HG03108 (cell line): ENCODE results near the gene ARPIN.
"Not testable (repeated sequence)": the region's sequence is repeated elsewhere in the genome, so short reads cannot be mapped to it uniquely, and the experiment has no call there.

Experiments used
- ATAC-seq: cut with Tn5 transposase; IDR thresholded peaks from one replicate; pipeline ENCODE4 v1.9.1; 2021; ENCODE audit warnings: moderate library complexity; ENCODE audit not compliant: unreplicated experiment

The ARPIN gene

DNA sequence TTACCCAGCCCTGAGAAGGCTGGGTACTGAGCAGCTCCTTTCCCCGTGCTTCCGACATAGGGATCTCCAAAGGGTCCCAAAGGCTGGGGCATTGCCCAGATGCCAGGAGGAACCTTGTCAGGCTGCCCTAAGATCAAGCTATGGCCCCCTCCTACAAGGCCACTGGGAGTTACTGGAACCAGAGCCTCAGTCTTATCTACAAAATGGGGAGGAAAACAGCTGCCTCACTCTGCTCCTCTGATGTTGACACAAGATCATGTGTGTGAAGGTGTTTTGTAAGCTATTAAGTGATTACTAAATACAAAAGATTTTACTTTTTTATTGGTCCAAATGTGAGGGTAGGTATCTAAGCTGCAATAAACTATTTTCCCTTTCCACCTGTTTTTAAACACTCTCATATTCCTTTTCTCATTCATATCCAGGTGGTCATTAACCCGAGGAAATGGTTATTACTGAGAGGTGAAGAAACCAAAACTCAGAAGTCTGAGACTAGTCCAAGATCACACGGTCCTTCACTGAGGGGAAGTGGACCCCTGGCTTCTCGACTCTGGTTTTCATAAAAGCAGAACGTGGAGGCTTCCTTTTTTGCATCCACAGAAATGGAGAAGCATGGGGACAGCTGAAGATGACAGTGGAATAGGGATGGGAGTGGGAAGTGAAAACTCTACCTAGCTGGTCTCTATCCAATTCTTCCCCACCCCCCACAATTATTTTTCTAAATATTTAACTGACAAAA lies 1.7 kb downstream of the ARPIN start:
- no peak for ATAC-seq

DNA sequence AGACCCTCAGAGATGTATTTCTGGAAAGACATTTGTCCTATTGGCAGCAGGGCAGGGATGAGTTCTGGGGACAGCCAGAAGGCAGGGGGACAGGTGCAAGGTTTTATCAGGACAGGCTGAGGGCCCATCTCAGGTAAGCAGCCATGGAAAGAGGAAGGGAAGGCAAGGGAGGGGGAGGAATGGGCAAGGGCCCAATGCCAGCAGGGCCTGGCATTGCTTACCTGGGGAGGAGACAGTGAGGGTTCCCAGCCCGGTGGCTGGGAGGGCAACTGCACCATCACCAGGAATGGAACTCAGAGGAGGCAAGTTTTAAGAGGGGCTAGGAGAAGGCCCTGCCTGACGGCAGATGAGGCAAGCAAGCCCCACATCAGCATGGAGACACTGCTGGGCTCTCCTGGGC lies 3.1 kb downstream of the ARPIN start:
- ATAC-seq, result no peak

DNA sequence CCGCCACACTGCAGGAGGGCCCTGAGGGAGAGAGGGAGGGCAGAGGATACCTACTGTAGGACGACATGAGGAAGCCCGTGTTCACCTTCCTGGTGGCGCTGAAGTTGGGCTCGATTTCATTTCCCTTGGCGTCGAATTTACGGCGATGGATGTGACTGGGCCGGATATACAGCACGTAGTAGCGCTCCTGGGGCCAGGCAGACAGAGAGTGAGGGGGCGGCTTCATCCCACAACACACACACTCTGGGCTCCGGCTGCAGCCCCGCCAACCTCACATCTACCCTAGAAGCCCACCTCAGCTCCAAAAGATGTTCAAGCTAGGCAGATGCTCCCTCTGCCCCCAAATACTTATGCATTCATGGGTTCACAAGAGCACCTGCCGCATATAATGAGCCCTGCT lies 4.5 kb downstream of the ARPIN start:
- no peak for ATAC-seq

DNA sequence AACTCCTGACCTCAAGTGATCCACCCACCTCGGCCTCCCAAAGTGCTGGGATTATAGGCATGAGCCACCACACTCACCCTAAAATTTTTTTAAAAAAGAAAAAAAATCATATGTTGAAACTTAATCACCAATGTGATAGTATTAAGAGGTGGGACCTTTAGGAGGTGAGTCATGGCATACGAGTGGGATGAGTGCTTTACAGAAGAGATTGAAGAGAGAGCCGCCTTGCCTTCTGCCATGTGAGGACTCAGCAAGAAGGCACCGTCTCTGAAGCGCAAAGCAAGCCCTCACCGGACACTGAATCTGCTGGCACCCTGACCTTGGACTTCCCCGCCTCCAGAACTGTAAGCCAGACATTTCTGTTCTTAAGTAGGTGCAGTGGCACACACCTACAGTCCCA lies 5.5 kb downstream of the ARPIN start:
- no peak for ATAC-seq

DNA sequence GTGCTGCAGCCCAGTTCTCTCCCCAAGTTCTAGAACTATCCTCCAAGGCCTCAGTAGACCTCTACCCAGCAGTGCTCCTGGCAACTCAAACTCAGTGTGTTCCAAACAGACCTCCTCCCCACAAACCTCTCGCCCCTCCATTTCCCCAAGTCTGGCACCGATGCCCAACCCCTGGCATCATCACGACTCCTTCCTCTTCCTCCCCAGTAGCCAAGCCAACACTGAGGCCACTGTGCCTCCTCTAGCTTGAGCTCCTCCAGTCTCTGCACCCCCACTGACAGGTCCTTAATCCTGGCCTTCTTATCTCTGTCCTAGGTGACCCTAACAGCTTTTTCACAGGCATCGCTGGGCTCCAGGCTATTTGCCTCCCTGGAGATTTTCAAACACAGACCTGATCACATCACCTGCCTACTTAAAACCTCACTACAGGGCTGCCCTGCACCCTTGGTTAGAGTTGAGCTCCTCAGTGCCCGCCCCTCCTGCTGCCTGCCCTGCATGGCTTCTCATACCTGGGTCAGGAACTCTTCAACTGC lies 6.8 kb downstream of the ARPIN start:
- no peak for ATAC-seq

DNA sequence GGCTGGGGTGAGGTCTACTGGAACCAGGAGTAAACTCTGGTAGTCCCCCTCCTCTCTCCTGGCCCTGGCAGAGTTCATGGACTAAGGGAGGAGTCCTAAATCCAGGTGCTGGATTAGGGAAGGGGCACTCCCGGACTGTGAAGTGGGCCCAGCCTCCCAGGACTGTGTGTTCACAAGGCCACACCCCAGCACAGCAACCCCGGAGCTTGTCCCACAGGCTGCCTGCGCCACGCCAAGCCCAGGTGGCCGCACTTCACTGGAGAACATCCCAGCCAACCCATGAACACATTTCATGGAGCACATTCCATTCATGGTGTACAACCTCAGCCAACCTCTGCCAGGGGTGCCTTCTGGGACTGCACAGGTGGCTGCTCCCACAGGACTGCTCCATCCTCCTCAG lies 8.2 kb downstream of the ARPIN start:
- ATAC-seq, result no peak

DNA sequence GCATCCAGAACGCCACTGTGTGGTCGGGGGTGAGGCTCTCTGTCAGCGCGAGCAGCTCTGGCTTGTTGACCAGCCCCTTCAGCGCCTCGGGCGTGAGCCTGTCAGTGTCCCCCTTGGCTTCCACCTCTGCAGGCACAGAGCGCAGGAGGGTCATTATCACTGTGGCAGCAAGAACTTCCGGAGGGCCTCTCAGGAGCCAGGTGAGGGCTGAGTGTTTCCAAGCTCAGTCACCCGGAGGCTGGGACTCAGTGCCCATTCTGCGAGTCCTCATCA lies 9.0 kb downstream of the ARPIN start:
- no peak for ATAC-seq

DNA sequence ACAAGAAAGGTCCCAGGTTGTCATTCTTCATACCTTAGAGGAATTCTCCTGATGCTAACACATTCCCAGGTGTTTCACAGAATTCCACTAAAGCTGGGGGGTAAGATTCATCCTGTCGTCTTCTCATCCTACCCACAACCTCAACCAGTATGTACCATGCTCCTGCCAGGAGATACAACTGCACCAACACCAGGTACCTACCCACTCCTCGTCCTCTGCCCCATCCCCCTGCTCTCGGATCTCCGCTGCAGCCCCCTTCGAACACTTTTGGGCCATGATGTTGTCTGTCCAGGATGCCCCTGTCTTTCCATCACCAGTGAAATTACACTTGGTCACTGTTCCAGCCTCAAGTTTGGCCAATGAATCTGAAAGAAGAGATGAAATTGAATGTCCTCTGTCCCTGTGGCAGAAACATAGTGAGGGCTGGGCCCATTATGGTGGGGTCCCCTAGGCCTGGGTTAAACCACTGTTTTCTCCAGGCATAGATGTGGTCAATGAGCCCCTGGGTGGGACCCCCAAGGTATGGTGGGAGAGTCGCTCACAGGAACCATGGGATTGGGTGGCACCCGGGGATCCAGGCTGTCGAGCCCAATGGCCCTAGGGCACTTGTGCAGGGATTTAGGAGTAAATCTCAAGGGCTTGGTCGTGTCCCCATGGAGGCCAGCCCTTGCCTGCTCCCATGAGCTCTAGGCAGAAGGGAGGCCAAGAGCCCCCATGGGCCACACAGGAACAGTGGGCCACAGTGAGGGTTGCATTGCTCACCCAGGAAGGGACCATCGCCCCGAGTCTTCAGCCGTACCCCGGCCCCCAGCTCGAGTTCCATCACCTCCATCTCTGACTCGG lies 9.5 kb downstream of the ARPIN start:
- no peak for ATAC-seq

DNA sequence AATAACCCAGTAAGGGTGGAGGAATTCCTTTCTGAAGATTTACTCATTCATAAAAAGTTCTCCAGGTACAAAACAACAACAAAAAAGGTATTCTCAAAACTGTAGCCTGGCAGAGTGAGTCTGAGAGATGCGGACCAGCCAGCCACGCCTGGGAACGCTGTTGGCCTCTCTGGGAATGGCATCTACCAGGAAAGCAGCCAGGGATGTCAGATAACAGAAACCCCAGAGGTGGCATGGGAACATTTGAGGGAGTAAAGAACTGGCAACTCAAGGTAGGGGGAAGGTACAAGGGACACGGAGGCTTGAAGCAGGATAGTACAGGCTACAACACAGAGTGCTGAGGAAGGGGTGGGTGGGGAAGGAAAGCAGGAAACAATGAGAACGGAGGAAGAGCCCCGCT lies 11.9 kb downstream of the ARPIN start:
- ATAC-seq, result no peak

DNA sequence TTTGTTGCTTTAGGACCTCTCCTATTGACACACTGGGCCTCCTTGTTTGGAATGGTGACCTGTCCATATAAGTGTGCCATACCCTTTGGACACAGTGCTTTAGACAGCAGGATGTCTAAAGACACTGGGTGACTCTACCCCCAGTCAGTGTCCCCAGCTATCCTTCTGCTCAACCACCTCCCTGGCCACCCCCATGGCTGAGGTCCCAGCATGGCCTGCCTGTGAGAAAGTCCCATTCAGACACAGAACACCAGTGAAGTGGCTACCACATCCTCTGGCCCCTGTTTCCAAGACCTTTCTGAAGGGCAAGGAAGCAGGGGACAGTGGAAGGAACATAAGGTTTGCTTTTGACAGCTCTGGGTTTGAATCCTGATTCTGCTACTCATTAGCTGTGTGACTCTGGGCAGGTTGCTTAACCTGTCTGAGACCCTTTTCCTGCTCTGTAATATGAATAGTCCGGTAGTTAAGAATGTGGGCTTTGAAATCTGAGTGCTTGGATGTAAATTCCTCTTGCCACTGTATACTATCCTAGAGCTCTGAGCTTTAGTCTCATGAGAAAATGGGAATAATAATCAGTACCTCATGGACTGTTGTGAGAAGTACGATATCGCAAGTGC lies 12.7 kb downstream of the ARPIN start:
- no peak for ATAC-seq

DNA sequence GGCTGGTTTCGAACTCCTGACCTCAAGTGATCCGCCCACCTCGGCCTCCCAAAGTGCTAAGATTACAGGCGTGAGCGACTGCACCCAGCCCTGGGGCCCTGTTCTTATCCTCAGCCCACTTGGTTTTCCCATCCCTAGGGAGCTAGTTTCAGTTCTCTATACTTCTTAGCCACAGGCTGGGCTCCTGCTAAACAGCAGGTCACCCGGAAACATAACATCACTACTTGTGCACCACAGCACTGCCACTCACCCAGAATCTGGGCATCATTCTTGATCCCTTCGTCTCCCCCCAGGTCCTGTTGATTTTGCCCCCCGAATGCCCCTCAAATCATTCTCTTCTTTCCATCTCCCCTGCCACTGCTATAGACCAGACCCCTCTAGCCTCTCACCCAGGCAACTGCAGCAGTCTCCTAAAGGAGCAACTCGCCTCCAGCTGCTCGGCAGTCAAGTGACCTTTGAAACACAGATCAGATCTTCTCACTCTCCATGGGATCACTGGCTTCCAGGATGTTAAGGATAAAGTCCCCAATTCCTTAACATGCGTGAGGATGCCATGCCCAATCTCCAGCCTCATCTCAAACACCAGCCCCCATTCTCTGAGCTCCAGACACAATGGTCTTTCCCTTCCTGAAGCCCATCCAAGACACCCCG lies 13.3 kb downstream of the ARPIN start:
- no peak for ATAC-seq

DNA sequence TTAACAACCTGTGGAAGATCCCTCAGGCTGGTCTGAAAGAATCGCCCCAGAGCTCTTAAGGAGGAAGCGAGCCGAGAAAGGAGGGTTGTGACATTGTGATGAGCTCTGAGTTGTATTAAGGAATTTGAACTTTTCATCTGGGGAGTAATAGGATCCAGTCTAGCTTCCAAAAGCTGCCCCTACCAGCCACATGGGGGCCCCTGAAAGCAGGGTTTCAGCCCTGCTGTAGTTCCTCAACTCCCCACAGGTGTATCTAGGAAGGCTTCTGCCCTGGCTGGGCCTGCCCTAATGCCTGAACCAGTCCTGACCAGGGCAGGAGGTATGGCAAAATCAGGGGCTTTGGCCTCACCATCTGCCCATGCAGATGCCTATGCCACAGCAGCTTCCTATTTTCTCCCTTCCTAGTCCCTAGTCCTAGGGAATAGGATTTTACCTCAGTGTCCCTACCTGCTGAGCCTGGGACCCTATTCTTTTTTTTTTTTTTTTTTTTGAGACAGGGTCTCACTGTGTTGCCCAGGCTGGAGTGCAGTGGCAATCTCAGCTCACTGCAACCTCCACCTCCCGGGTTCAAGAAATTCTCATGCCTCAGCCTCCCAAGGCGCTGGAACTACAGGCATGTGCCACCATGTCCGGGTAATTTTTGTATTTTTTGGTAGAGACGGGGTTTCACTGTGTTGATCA lies 14.0 kb downstream of the ARPIN start:
- ATAC-seq, result peak; percentile 43

DNA sequence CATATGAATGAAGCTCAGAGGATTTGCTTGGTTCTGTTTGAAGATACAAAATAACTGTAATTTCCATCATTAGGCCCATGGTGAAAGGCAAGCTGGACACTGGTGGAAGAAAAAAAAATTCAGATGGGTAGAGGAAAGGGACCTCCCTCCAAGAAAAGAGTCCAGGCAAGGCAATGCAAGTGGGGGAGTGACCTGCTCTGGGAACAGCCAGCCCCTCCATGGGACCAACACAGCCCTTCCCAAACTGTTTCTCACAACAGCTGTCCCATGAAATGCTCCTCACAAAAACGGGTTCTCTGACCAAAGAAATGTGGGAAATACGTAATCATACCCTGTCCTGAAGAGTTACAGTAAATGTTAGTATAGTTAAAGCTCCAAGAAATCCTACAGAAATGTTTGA lies 14.6 kb downstream of the ARPIN start:
- no peak for ATAC-seq

DNA sequence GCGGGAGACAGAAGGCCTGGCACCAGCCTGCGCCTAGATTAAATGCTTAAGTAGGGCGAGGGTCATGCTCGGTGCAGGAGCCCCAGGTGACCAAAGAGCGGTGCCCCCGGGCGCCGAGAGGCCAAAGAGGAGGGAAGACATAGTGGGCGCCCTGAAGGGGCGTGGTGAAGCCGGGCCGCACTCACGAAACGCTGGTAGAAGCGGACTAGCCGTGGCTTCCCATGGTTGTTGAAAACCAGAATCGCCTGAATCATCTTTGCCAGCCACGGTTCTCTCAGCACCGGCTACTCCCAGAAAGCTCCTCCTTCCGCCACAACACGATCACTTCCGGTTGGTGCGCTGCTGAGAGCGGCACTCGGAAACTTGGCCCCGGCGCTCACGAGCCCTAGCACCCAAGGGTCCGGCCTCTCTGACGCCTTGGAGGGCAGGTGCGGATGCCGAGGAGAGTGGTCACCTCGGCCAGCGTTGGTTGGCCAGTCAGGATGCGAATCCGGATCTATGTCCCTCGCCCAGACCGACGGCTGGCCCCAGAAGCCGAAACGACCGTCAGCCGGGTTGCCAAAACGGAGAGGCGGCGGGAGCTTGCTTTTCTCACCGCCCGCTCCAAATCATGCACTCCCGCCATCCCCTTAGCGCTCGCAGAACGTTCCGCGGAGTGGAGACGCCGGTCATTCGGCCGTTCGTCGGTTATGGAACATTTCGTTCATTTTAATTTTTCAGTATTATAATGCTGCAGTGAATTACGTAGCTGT lies 18.9 kb downstream of the ARPIN start, which contains the start of gene AP3S2:
AP3S2 (minus strand) TSS at position 299 of the 752 bp plus-strand sequence; CDS start at position 254, 45 bp downstream.
- ATAC-seq, result peak; percentile 89

DNA sequence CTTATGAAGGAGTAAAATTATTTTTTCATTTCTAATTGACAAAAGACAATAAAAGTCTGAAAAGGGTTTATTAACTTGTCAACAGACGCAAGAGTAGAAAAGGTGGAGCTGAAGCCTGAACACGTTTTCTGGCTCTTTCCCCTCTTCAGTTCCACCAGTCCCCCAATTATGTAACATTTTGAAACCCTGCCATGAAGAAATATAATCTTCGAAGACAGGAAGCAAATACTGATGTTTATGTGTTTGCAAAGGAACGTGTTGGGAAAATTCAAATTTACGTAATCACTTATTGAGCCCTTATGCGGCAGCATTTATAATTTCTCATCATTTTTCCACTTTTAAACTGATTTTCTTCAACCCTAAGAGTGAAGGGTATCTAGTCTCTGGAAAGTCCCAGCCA lies 19.7 kb downstream of the ARPIN start:
- no peak for ATAC-seq

DNA sequence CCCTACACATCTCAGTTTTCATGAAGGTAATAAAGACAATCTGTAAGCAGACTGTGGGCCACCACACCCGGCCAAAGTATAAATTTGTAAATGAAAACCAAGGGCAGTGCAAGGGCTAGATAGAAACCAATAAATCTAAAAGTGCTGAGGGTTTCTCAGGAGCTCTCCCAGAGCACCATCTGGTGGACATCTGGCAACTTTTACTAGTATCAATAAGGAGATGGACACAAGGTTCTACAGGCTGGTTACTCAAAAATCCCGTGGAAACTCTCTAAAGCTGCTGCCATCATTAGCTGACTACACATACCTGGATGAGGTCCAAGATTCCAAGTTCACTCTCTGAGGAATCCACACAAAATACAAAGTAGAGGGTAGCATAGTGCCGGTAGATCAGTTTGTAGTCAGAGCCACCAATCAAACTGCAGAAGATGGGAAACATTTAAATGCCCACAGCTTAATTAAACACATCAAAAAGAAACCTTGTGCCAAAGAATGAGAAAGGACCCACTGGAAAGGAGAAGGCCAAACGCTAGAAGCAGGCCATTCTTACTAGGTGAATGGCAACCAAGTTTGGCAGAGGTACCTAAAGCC lies 24.4 kb downstream of the ARPIN start:
- ATAC-seq, result no peak

DNA sequence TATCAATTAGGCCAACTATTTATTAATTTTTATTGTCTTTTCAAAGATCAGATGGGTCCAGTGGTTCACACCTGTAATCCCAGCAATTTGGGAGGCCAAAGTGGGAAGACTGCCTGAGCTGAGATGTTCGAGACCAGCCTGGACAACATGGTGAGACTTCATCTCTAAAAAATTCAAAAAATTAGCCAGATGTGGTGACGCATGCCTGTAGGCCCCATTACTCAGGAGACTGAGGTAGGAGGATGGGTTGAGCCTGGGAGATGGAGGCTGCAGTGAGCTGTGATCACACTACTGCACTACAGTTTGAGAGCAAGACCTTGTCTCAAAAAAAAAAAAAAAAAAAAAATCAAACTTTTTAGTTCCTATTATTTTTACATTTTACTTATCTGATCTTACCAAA lies 27.1 kb downstream of the ARPIN start:
- no peak for ATAC-seq

DNA sequence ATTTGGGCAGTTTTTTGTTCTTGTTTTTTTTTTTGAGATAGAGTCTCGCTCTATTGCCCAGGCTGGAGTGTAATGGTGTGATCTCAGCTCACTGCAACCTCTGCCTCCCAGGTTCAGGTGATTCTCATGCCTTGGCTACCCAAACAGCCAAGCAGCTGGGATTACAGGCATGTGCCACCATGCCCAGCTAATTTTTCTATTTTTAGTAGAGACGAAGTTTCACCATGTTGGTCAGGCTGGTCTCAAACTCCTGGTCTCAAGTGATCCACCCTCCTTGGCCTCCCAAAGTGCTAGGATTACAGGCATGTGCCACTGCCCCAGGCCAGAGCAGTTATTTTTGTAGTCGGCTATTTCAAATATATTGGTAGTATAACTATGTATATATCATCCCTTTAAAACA lies 27.6 kb downstream of the ARPIN start:
- not testable (repeated sequence) for ATAC-seq

DNA sequence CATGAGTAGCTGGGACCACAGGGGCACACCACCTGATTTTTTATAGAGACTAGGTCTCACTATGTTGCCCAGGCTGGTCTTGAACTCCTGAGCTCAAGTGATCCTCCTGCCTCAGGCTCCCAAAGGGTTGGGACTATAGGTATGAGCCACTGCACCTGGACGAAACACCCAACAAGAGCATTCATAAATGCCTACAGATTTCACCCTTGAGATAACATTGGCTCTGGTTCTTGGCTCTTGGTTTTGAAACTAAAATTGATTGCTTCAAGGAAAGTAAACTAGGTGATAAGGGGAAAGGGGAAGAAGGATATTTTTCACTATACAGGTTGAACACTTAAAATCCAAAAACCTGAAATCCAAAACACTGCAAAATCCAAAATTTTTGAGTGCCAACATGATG lies 29.2 kb downstream of the ARPIN start:
- ATAC-seq, result no peak

DNA sequence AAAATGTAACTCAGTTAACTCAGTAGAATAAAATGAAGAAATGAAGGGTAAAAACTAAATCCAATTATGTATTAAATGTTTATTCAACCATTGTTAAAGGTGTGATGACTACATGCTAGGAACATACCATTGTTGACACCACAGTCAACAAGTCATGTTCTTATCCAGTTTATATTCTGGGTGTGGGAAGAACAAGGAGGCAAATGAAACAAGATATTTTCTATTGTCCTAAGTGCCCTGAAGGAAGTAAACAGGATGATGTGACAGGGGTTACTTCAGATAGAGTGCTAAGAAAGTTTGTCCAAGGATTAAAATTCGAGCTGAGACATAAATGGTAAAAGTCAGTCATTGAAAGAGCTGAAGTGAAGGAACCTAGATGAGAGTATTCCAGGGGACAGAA lies 32.0 kb downstream of the ARPIN start:
- no peak for ATAC-seq
